HepG2 (cell line): Measurements from ENCODE around the gene PPP1R13B.

Experiments
- BRCA1 ChIP-seq: sonication (generic); formaldehyde crosslinking; IDR thresholded peaks from 2 replicates; pipeline ENCODE4 v1.4.0; 2020; ENCODE audit warnings: missing genetic modification reagents
- CTCF ChIP-seq: sonication (generic); formaldehyde crosslinking; IDR thresholded peaks from 2 replicates; pipeline ENCODE4 v1.5.0; 2020; ENCODE audit warnings: mild to moderate bottlenecking, missing genetic modification reagents, moderate library complexity
- MED8 ChIP-seq: sonication (generic); formaldehyde crosslinking; IDR thresholded peaks from 2 replicates; pipeline ENCODE4 v1.8.1; 2023; ENCODE audit warnings: mild to moderate bottlenecking, missing genetic modification reagents; ENCODE audit not compliant: insufficient replicate concordance
- POGK ChIP-seq: sonication (generic); formaldehyde crosslinking; conservative IDR thresholded peaks from 2 replicates; pipeline ENCODE4 v1.8.0; 2022; ENCODE audit warnings: mild to moderate bottlenecking, moderate library complexity, missing genetic modification reagents
- ZNF260 ChIP-seq: sonication (generic); formaldehyde crosslinking; IDR thresholded peaks from 2 replicates; pipeline ENCODE4 v1.4.0; 2020; ENCODE audit warnings: missing genetic modification reagents, low read depth, mild to moderate bottlenecking, borderline replicate concordance

DNA sequence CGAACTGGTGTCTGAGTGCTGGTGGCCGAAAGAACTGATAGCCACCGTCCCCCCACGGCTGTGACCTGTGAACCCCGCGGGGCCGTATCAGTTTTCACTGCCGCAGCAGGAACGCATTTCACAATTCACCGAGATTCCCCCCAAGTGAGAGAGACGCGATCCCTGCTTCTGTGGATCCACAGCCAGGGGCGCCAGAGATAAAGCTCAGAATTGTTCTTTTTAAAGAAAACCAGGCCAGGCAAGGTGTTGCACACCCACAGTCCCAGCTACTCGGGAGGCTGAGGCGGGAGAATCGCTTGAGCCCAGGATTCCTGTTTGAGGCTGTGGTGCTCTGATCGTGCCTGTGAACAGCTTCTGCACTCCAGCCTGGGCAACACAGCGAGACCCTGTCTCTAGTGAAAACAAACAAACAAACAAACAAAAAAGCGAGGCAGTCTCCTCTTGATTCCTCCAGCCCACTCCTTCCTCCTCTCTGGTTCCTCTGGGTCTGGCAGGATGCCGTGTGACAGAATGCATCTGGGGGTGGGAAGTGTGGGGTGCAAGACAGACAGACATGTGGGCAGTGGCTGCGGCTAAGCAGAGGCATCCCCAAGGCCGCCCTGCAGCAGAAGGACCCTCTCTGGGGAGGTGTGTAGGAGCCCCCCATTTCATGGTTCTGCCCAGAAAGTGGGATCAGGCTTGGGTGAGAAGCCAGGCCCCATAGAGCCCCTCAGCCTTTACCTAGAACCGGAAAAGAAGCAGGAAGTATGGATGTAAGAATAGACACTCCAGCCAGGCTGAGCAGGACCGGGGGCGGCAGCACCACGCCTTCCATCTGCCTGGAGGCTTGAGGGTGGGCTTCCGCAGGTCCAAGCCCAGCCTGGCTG is 39.2 kb upstream of the PPP1R13B start:
- TF ChIP-seq CTCF (CRISPR knock-in tag) = peak; percentile 69
- peak; percentile 23 for TF ChIP-seq MED8 (CRISPR knock-in tag)
- no peak for TF ChIP-seq ZNF260 (CRISPR knock-in tag)
- TF ChIP-seq BRCA1 (CRISPR knock-in tag) = no peak
- TF ChIP-seq POGK (CRISPR knock-in tag) = no peak
